Neural cell (in vitro differentiated cells): ENCODE measurements around the gene EPHA1. TPM values are rescaled to one million over a fixed set of nuclear protein-coding genes. Genes with fewer than 3 reads are reported as not detected.

ENCODE experiments used
- H2AFZ ChIP-seq: fragments of 200-600, 300-800 bp; sonication (generic), shearing (Covaris generic); 2 replicates; pipeline ENCODE4 v1.6.0; 2014; ENCODE audit warnings: low read depth, mild to moderate bottlenecking, antibody characterized with exemption, low read length, moderate library complexity
- H3F3A ChIP-seq: fragments of 200-600 bp; shearing (Covaris generic); 2 replicates; pipeline ENCODE4 v1.6.1; 2016; ENCODE audit warnings: mild to moderate bottlenecking, moderate library complexity, mixed read lengths, antibody characterized with exemption, low read length; ENCODE audit not compliant: insufficient read depth, poor library complexity, severe bottlenecking
- H3K27ac ChIP-seq: fragments of 200-600, 300-800 bp; sonication (generic), shearing (Covaris generic); 2 replicates; pipeline ENCODE4 v1.5.1; 2014; ENCODE audit warnings: mild to moderate bottlenecking, low read length, moderate library complexity
- H3K27me3 ChIP-seq: fragments of 300-800, 200-600 bp; sonication (generic), shearing (Covaris generic); 2 replicates; pipeline ENCODE4 v1.6.0; 2014; ENCODE audit warnings: mild to moderate bottlenecking, low read depth, low read length, moderate library complexity; ENCODE audit not compliant: insufficient read depth
- H3K36me3 ChIP-seq: fragments of 300-800, 200-600 bp; sonication (generic), shearing (Covaris generic); 2 replicates; pipeline ENCODE4 v1.5.1; 2014; ENCODE audit warnings: mild to moderate bottlenecking, antibody characterized with exemption, low read length, moderate library complexity; ENCODE audit not compliant: insufficient read depth
- H3K4me2 ChIP-seq: fragments of 300-800, 200-600 bp; sonication (generic), shearing (Covaris generic); 2 replicates; pipeline ENCODE4 v1.6.0; 2014; ENCODE audit warnings: mild to moderate bottlenecking, low read length
- H3K4me3 ChIP-seq: fragments of 300-800, 200-600 bp; sonication (generic), shearing (Covaris generic); 2 replicates; pipeline ENCODE4 v1.5.1; 2014; ENCODE audit warnings: mild to moderate bottlenecking, low read length, moderate library complexity
- H3K79me2 ChIP-seq: fragments of 200-600 bp; shearing (Covaris generic); replicated peaks from 2 replicates; pipeline ENCODE4 v1.6.0; 2014; ENCODE audit warnings: mild to moderate bottlenecking, low read length, moderate library complexity; ENCODE audit not compliant: insufficient read depth
- H3K9ac ChIP-seq: fragments of 300-800, 200-600 bp; sonication (generic), shearing (Covaris generic); 2 replicates; pipeline ENCODE4 v1.6.1; 2016; ENCODE audit warnings: mild to moderate bottlenecking, low read length, mixed read lengths
- H3K9me2 ChIP-seq: fragments of 200-600 bp; shearing (Covaris generic); 2 replicates; pipeline ENCODE4 v1.6.1; 2016; ENCODE audit warnings: mild to moderate bottlenecking, low read length, mixed read lengths; ENCODE audit not compliant: insufficient read depth
- H3K9me3 ChIP-seq: fragments of 200-600, 300-800 bp; sonication (generic), shearing (Covaris generic); 2 replicates; pipeline ENCODE4 v1.6.1; 2016; ENCODE audit warnings: mild to moderate bottlenecking, mixed run types, low read length, moderate library complexity, mixed read lengths
- H4K20me1 ChIP-seq: fragments of 200-600 bp; shearing (Covaris generic); 2 replicates; pipeline ENCODE4 v1.6.1; 2016; ENCODE audit warnings: mild to moderate bottlenecking, mixed run types; ENCODE audit not compliant: insufficient read depth
- CTCF ChIP-seq: fragments of 450-650 bp; IDR thresholded peaks from 2 replicates; pipeline ENCODE4 v1.5.1; 2014; ENCODE audit warnings: antibody characterized with exemption, mild to moderate bottlenecking, moderate library complexity; ENCODE audit not compliant: poor library complexity, severe bottlenecking
- EP300 ChIP-seq: fragments of 450-650 bp; conservative IDR thresholded peaks from 2 replicates; pipeline ENCODE4 v1.6.1; 2014; ENCODE audit warnings: antibody characterized with exemption, mild to moderate bottlenecking, moderate library complexity; ENCODE audit not compliant: poor library complexity, severe bottlenecking
- EZH2 ChIP-seq: fragments of 200-600, 300-800 bp; shearing (Covaris generic), sonication (generic); IDR thresholded peaks from 2 replicates; pipeline ENCODE4 v1.6.1; 2014; ENCODE audit warnings: antibody characterized with exemption, low read length, borderline replicate concordance, mild to moderate bottlenecking; ENCODE audit not compliant: insufficient read depth, poor library complexity, severe bottlenecking
- MXI1 ChIP-seq: fragments of 450-650 bp; conservative IDR thresholded peaks from 2 replicates; pipeline ENCODE4 v1.6.1; 2014; ENCODE audit warnings: antibody characterized with exemption, mild to moderate bottlenecking; ENCODE audit not compliant: poor library complexity, severe bottlenecking
- POLR2AphosphoS5 ChIP-seq: IDR thresholded peaks from 2 replicates; pipeline ENCODE4 v1.6.1; 2012
- RAD21 ChIP-seq: fragments of 450-650 bp; conservative IDR thresholded peaks from 2 replicates; pipeline ENCODE4 v1.6.1; 2014; ENCODE audit warnings: antibody characterized with exemption, mild to moderate bottlenecking, moderate library complexity
- SMC3 ChIP-seq: fragments of 450-650 bp; conservative IDR thresholded peaks from 2 replicates; pipeline ENCODE4 v1.6.1; 2014; ENCODE audit warnings: antibody characterized with exemption, mild to moderate bottlenecking, moderate library complexity; ENCODE audit not compliant: poor library complexity
- TAF1 ChIP-seq: IDR thresholded peaks from 2 replicates; pipeline ENCODE4 v1.6.1; 2012; ENCODE audit warnings: low read depth
- polyA plus RNA-seq: library from polyadenylated mRNA; depleted of rRNA; stranded (reverse); fragments of >200 nt; gene quantifications from 2 replicates; pipeline ENCODE4 v1.2.3, GENCODE V29; 2014
- TF ChIP-seq, protein P1 (sequence below): IDR thresholded peaks from 2 replicates; pipeline ENCODE4 v1.6.1; 2012; ENCODE audit warnings: borderline replicate concordance

The EPHA1 gene
- polyA plus RNA-seq, 1 donor from 2014 or later = not detected

DNA sequence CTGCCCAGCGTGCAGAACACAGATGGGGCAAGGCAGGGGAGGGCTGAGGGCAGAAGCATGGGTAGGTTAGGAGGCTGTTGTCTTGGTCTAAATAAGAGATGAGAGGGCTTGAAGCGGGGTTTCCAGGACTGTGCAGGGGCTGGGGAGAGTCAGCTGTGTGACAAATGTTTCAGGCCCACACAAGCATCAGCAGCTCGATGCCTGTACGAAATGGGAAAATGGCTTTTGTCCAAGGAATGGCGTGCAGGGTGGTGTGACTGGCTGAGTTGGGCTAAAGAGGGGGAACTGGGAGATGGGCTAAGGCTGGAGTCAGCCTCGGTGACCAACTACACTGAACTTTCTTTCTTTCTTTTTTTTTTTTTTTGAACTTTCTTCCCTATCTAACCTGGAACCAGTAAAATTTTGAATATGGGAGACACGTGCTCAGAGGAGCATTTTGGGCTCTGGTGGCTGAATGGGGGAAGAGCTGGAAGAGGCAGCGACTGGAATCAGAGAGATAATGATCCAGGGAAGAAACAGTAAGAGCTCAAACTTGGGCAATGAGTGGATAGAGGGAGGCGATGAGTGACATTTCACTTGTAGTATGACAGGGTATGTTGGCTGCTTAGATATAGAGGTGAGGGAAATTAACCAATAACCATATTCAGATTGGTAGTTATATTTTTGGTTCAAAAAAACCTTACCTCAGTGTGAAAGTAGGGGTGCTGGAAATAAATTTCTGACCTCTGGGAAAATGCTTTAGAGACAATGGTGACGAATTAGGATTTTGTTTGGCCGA is 10.2 kb upstream of the EPHA1 start:
- no peak overlapping the region for H3K4me3 ChIP-seq
- H2AFZ ChIP-seq = no peak overlapping the region

GRCh38 chr7:143417734-143418383 is 9.2 kb upstream of the EPHA1 start:
- Histone ChIP-seq H3K9ac (no peak overlapping the region), H4K20me1 (no peaks in the 10 kb centered on the region), H2AFZ (no peak overlapping the region), H3K9me3 (peaks cover 6% of the 10 kb centered on the region), H3K9me2 (no peaks in the 10 kb centered on the region), H3K4me3 (no peak overlapping the region), H3K79me2 (no peaks in the 10 kb centered on the region), H3K4me2 (no peak overlapping the region), H3K27me3 (no peaks in the 10 kb centered on the region), H3K36me3 (no peaks in the 10 kb centered on the region), H3F3A (no peaks in the 10 kb centered on the region), H3K27ac (no peak overlapping the region)
- TF ChIP-seq EZH2 (no peak), MXI1 (no peak), EP300 (no peak), CTCF (no peak), SMC3 (no peak)

More for the DNA sequence above, 10.2 kb upstream of the EPHA1 start:
- no peaks in the 10 kb centered on the region for H3F3A ChIP-seq
- H3K79me2 ChIP-seq = no peaks in the 10 kb centered on the region
- H3K4me2 ChIP-seq = no peak overlapping the region
- no peaks in the 10 kb centered on the region for H3K27me3 ChIP-seq
- H4K20me1 ChIP-seq = no peaks in the 10 kb centered on the region
- no peak overlapping the region for H3K27ac ChIP-seq
- H3K9ac ChIP-seq = no peak overlapping the region
- no peaks in the 10 kb centered on the region for H3K36me3 ChIP-seq
- H3K9me3 ChIP-seq = peaks cover 7% of the 10 kb centered on the region
- TF ChIP-seq TAF1 (no peak), POLR2AphosphoS5 (no peak), EP300 (no peak), RAD21 (no peak), SMC3 (no peak), CTCF (no peak), EZH2 (no peak), MXI1 (no peak)
- TF ChIP-seq, protein P1, sequence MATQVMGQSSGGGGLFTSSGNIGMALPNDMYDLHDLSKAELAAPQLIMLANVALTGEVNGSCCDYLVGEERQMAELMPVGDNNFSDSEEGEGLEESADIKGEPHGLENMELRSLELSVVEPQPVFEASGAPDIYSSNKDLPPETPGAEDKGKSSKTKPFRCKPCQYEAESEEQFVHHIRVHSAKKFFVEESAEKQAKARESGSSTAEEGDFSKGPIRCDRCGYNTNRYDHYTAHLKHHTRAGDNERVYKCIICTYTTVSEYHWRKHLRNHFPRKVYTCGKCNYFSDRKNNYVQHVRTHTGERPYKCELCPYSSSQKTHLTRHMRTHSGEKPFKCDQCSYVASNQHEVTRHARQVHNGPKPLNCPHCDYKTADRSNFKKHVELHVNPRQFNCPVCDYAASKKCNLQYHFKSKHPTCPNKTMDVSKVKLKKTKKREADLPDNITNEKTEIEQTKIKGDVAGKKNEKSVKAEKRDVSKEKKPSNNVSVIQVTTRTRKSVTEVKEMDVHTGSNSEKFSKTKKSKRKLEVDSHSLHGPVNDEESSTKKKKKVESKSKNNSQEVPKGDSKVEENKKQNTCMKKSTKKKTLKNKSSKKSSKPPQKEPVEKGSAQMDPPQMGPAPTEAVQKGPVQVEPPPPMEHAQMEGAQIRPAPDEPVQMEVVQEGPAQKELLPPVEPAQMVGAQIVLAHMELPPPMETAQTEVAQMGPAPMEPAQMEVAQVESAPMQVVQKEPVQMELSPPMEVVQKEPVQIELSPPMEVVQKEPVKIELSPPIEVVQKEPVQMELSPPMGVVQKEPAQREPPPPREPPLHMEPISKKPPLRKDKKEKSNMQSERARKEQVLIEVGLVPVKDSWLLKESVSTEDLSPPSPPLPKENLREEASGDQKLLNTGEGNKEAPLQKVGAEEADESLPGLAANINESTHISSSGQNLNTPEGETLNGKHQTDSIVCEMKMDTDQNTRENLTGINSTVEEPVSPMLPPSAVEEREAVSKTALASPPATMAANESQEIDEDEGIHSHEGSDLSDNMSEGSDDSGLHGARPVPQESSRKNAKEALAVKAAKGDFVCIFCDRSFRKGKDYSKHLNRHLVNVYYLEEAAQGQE = no peak
- H3K9me2 ChIP-seq = no peaks in the 10 kb centered on the region
